Esophagus muscularis mucosa (tissue), 3 donors: Measurements from ENCODE around the gene PHOX2A.

Experiments
- POLR2AphosphoS5 ChIP-seq, 2 donors: sonication (generic); formaldehyde crosslinking; IDR thresholded peaks; one replicate each; pipeline ENCODE4 v1.6.1; 2017; ENCODE audit warnings: antibody characterized with exemption in 2 of 2
- TF ChIP-seq, protein P1 (sequence below), 3 experiments: fragments of 200-600 bp in 2 of 3; fragments of 450-650 bp in 1 of 3; sonication (generic) in 2 of 3; IDR thresholded peaks; one replicate each; pipeline ENCODE4 v1.5.1; 2017 to 2019; ENCODE audit warnings: antibody characterized with exemption in 3 of 3, mild to moderate bottlenecking in 2 of 3, moderate library complexity in 1 of 3

- TF ChIP-seq, protein P1, sequence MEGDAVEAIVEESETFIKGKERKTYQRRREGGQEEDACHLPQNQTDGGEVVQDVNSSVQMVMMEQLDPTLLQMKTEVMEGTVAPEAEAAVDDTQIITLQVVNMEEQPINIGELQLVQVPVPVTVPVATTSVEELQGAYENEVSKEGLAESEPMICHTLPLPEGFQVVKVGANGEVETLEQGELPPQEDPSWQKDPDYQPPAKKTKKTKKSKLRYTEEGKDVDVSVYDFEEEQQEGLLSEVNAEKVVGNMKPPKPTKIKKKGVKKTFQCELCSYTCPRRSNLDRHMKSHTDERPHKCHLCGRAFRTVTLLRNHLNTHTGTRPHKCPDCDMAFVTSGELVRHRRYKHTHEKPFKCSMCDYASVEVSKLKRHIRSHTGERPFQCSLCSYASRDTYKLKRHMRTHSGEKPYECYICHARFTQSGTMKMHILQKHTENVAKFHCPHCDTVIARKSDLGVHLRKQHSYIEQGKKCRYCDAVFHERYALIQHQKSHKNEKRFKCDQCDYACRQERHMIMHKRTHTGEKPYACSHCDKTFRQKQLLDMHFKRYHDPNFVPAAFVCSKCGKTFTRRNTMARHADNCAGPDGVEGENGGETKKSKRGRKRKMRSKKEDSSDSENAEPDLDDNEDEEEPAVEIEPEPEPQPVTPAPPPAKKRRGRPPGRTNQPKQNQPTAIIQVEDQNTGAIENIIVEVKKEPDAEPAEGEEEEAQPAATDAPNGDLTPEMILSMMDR (IDR thresholded peaks at IDR 0.05): no peak
- no peak for TF ChIP-seq POLR2AphosphoS5 (IDR thresholded peaks at IDR 0.05)
Measured at GRCh38 chr11:72243173-72244059, 560 bp downstream of the PHOX2A start.
